Activated naive CD8-positive, alpha-beta T cell (primary cell): ENCODE results near the gene UFM1.

Source experiments
- H3K27ac Mint-ChIP-seq: one replicate; pipeline ENCODE4 v1.8.0; 2021; ENCODE audit warnings: mixed read lengths
- H3K27me3 Mint-ChIP-seq: one replicate; pipeline ENCODE4 v1.8.0; 2021; ENCODE audit warnings: mixed read lengths
- H3K36me3 Mint-ChIP-seq: one replicate; pipeline ENCODE4 v1.8.0; 2021; ENCODE audit warnings: mixed read lengths
- H3K4me1 Mint-ChIP-seq: one replicate; pipeline ENCODE4 v1.8.0; 2021; ENCODE audit warnings: low read depth, mixed read lengths
- H3K4me3 Mint-ChIP-seq: one replicate; pipeline ENCODE4 v1.8.0; 2021; ENCODE audit warnings: mild to moderate bottlenecking, mixed read lengths
- H3K9me3 Mint-ChIP-seq: one replicate; pipeline ENCODE4 v1.8.0; 2021; ENCODE audit warnings: low read depth, mixed read lengths

UFM1 gene

GRCh38 chr13:38384171-38384570 lies 34.5 kb downstream of the UFM1 start:
- Mint-ChIP-seq H3K4me3 (no peak overlapping the region), H3K36me3 (no peaks in the 10 kb centered on the region), H3K27me3 (peaks cover 13% of the 10 kb centered on the region), H3K27ac (no peak overlapping the region), H3K9me3 (no peaks in the 10 kb centered on the region), H3K4me1 (peaks cover 4% of the 10 kb centered on the region)

DNA sequence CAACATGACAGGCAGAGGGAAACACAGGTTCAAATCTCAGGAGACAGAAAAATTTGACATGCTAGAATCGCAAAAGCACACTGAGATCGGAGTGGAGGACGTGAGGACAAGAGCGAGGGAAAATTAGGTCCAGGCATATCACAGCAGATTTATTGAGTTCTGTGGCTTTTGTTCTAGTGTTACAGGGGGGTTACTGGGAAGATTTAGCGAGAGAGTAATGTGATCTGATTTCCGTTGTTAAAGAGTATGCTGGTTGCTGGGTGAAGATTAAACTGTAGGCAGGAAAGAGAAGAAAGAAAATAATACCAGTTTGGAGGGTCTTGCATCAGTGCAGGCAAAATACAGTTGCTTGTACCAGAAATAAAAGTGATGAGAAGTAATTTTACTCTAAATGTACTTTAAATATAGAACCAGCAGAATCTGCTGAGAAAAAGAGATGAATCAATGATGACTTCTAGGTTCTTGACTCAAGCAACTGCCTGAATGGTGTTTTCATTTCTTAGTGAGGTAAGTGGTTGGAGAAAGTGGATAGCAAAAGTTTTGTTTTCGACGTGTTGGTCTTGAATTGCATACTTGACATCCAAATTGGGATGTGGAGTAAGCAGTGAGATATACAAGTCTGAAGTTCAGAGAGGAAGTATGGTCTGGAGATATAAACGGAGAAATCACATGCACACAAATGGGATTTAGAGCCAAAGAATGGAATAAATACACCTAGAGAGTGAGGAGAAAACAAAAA lies 35.7 kb downstream of the UFM1 start:
- H3K27ac Mint-ChIP-seq, result no peak overlapping the region
- H3K4me1 Mint-ChIP-seq, result peaks cover 4% of the 10 kb centered on the region
- H3K4me3 Mint-ChIP-seq, result no peak overlapping the region
- H3K9me3 Mint-ChIP-seq, result no peaks in the 10 kb centered on the region
- H3K27me3 Mint-ChIP-seq, result peaks cover 9% of the 10 kb centered on the region
- H3K36me3 Mint-ChIP-seq, result no peaks in the 10 kb centered on the region

DNA sequence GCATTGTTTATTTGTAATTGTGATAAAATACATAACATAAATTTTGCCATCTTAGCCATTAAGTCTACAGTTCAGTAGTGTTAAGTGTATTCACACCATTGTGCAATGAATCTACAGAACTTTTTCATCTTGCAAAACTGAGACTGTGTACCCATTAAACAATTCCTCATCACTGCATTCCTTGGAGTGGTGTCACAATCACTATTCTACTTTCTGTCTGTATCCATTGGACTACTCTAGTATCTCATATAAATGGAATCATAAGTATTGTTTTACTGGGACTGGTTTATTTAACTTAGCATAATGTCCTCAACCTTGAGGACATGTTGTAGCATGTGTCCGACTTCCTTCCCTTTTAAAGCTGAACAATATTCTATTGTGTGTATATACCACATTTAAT lies 36.8 kb downstream of the UFM1 start:
- no peak overlapping the region for H3K4me3 Mint-ChIP-seq
- no peak overlapping the region for H3K27ac Mint-ChIP-seq
- H3K4me1 Mint-ChIP-seq, result peaks cover 4% of the 10 kb centered on the region
- peaks cover 4% of the 10 kb centered on the region for H3K9me3 Mint-ChIP-seq
- H3K27me3 Mint-ChIP-seq, result peaks cover 8% of the 10 kb centered on the region
- peaks cover 4% of the 10 kb centered on the region for H3K36me3 Mint-ChIP-seq

- peaks cover 4% of the 10 kb centered on the region for H3K9me3 Mint-ChIP-seq
- H3K27ac Mint-ChIP-seq, result no peak overlapping the region
- H3K27me3 Mint-ChIP-seq, result peaks cover 14% of the 10 kb centered on the region
- H3K4me3 Mint-ChIP-seq, result no peak overlapping the region
- H3K36me3 Mint-ChIP-seq, result peaks cover 4% of the 10 kb centered on the region
- no peaks in the 10 kb centered on the region for H3K4me1 Mint-ChIP-seq
Observed at GRCh38 chr13:38391341-38391740, 41.7 kb downstream of the UFM1 start.

DNA sequence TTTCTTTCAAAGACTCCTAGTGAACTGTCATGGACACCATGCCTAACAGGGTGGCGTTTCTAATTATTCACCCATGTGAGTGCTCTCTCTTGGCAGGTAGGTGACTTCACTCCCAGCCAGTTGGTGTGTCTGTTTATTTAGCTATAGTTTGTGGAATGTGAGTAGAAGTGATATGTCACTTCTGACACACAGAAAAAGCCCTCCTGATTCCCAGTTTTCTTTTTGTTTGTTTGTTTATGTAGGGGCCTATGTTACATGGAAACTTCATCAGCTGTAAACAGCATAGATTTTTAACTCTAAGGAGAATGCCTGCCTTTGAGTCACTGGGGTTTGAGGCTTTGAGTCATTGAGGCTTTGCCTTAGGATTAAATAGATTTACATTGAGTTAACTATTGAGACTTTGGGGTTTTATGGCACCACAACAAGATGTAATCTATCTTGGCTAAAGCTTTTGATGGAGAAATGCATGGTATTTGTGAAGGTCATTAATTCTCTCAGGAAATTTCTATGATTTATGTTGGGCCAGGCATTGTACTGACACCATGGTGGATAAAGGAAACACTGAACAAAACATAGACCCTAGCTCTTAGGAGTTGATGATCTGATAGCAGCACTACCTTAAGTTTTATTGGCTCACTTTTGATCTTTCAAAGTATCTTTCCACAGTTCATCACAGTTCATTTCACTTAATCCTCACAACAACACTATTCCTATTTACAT lies 45.3 kb downstream of the UFM1 start:
- H3K9me3 Mint-ChIP-seq, result peaks cover 4% of the 10 kb centered on the region
- peaks cover 4% of the 10 kb centered on the region for H3K36me3 Mint-ChIP-seq
- peaks cover 4% of the 10 kb centered on the region for H3K4me1 Mint-ChIP-seq
- no peak overlapping the region for H3K4me3 Mint-ChIP-seq
- H3K27me3 Mint-ChIP-seq, result peaks cover 10% of the 10 kb centered on the region
- no peak overlapping the region for H3K27ac Mint-ChIP-seq

GRCh38 chr13:38395497-38395788 lies 45.8 kb downstream of the UFM1 start:
- no peak overlapping the region for H3K27ac Mint-ChIP-seq
- peaks cover 9% of the 10 kb centered on the region for H3K27me3 Mint-ChIP-seq
- H3K4me1 Mint-ChIP-seq, result peaks cover 4% of the 10 kb centered on the region
- peaks cover 4% of the 10 kb centered on the region for H3K36me3 Mint-ChIP-seq
- H3K9me3 Mint-ChIP-seq, result peaks cover 4% of the 10 kb centered on the region
- no peak overlapping the region for H3K4me3 Mint-ChIP-seq

GRCh38 chr13:38398711-38399493 lies 49.3 kb downstream of the UFM1 start:
- H3K9me3 Mint-ChIP-seq, result no peaks in the 10 kb centered on the region
- peaks cover 11% of the 10 kb centered on the region for H3K27me3 Mint-ChIP-seq
- H3K4me1 Mint-ChIP-seq, result peaks cover 4% of the 10 kb centered on the region
- no peaks in the 10 kb centered on the region for H3K36me3 Mint-ChIP-seq
- H3K27ac Mint-ChIP-seq, result no peak overlapping the region
- H3K4me3 Mint-ChIP-seq, result no peak overlapping the region

- Mint-ChIP-seq H3K4me1 (peaks cover 4% of the 10 kb centered on the region), H3K4me3 (no peak overlapping the region)
Observed at GRCh38 chr13:38399535-38399934, 49.9 kb downstream of the UFM1 start.

DNA sequence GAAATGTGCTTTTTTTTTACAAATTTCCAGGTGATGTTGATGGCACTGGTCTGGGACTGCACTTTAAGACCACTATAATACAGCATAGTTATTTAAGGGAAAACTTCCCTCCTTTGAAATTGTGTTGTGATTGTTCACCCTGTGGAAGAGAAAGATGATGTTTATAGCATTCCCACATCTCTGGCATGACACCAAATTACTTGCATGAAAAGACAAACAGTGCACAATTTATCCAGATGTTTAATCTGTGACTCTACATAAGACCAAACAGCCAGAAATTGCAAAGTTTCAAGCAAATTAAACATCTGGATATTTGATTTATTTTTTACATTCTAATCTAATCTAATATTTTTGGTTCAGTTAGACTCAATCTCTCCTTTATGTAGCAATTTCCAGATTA lies 51.6 kb downstream of the UFM1 start:
- no peaks in the 10 kb centered on the region for H3K9me3 Mint-ChIP-seq
- peaks cover 4% of the 10 kb centered on the region for H3K4me1 Mint-ChIP-seq
- H3K27ac Mint-ChIP-seq, result no peak overlapping the region
- no peak overlapping the region for H3K4me3 Mint-ChIP-seq
- H3K27me3 Mint-ChIP-seq, result peaks cover 9% of the 10 kb centered on the region
- no peaks in the 10 kb centered on the region for H3K36me3 Mint-ChIP-seq

More at GRCh38 chr13:38399535-38399934, 49.9 kb downstream of the UFM1 start:
- no peak overlapping the region for H3K27ac Mint-ChIP-seq
- H3K27me3 Mint-ChIP-seq, result peaks cover 14% of the 10 kb centered on the region
- H3K9me3 Mint-ChIP-seq, result no peaks in the 10 kb centered on the region
- no peaks in the 10 kb centered on the region for H3K36me3 Mint-ChIP-seq

DNA sequence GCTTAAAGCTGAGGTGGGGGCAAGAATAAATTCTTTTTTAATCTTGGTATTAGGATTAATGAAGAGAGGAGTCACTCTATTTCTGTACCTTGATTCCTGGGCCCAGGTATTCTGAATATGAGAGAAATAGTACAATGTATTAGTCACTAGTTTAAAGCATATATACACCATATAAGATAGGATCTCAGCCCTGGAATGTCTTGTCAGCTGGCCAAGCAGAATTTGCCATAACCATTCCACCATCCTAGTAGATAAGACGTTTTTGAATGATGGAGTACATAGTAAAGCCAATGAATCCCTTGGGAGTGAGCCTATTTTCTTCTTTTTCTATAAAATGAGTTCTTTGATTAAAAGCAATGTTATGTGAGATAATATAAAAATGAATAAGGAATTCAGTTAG lies 55.6 kb downstream of the UFM1 start:
- H3K4me1 Mint-ChIP-seq, result no peaks in the 10 kb centered on the region
- H3K36me3 Mint-ChIP-seq, result no peaks in the 10 kb centered on the region
- H3K9me3 Mint-ChIP-seq, result no peaks in the 10 kb centered on the region
- H3K27ac Mint-ChIP-seq, result no peak overlapping the region
- H3K27me3 Mint-ChIP-seq, result peaks cover 12% of the 10 kb centered on the region
- H3K4me3 Mint-ChIP-seq, result no peak overlapping the region

- no peak overlapping the region for H3K4me3 Mint-ChIP-seq
- no peaks in the 10 kb centered on the region for H3K9me3 Mint-ChIP-seq
- peaks cover 3% of the 10 kb centered on the region for H3K27me3 Mint-ChIP-seq
- no peaks in the 10 kb centered on the region for H3K4me1 Mint-ChIP-seq
- no peaks in the 10 kb centered on the region for H3K36me3 Mint-ChIP-seq
- H3K27ac Mint-ChIP-seq, result no peak overlapping the region
Observed at GRCh38 chr13:38409771-38410170, 60.1 kb downstream of the UFM1 start.

DNA sequence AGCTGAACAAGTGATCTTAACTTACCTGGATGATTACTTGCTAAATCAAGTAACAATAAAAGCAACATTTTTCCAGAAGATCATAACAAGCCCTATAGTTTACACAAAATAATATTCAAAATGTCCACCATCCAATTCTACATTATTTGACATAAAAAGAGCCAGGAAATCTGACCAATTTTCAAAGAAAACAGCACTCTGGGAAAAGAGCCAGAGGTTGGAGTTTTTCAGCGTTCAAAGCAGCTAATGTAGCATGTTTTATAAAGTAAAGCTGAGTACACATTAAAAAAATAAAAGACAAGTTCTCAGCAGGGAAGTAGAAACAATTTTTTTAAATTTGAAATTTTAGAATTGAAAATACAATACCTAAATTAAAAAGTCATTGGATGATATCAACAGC lies 62.6 kb downstream of the UFM1 start:
- Mint-ChIP-seq H3K27me3 (peaks cover 3% of the 10 kb centered on the region), H3K27ac (no peak overlapping the region), H3K9me3 (no peaks in the 10 kb centered on the region), H3K36me3 (no peaks in the 10 kb centered on the region), H3K4me3 (no peak overlapping the region), H3K4me1 (peaks cover 8% of the 10 kb centered on the region)
